ENCODE results near the gene WDR77.

WDR77 gene

GRCh38 chr1:111441573-111442192 is 7.4 kb downstream of the WDR77 start:
- peak; percentile 14 for DNase-seq (ENCODE audit: low spot score)
- peaks cover 64% of the 10 kb centered on the region for H3K36me3 Mint-ChIP-seq (ENCODE audit: low read depth)
- H3K4me1 Mint-ChIP-seq (ENCODE audit: low read depth): peaks cover 12% of the 10 kb centered on the region
- no peak overlapping the region for H3K4me3 Mint-ChIP-seq
- no peaks in the 10 kb centered on the region for H3K27me3 Mint-ChIP-seq (ENCODE audit: low read depth)
- H3K27ac Mint-ChIP-seq: no peak overlapping the region
- no peaks in the 10 kb centered on the region for H3K9me3 Mint-ChIP-seq

- DNase-seq (ENCODE audit: low spot score): no peak
- Mint-ChIP-seq H3K4me1 (ENCODE audit: low read depth) (peaks cover 6% of the 10 kb centered on the region), H3K27ac (no peak overlapping the region), H3K9me3 (no peaks in the 10 kb centered on the region), H3K36me3 (ENCODE audit: low read depth) (peaks cover 52% of the 10 kb centered on the region), H3K27me3 (ENCODE audit: low read depth) (no peaks in the 10 kb centered on the region), H3K4me3 (no peak overlapping the region)
These were observed 9.3 kb downstream of the WDR77 start for GRCh38 chr1:111439461-111440351.

GRCh38 chr1:111436726-111437125 is 12.3 kb downstream of the WDR77 start:
- no peak overlapping the region for H3K27ac Mint-ChIP-seq
- H3K27me3 Mint-ChIP-seq (ENCODE audit: low read depth): no peaks in the 10 kb centered on the region
- DNase-seq (ENCODE audit: low spot score): no peak
- H3K4me1 Mint-ChIP-seq (ENCODE audit: low read depth): peaks cover 3% of the 10 kb centered on the region
- H3K36me3 Mint-ChIP-seq (ENCODE audit: low read depth): peaks cover 30% of the 10 kb centered on the region
- H3K4me3 Mint-ChIP-seq: no peak overlapping the region
- H3K9me3 Mint-ChIP-seq: no peaks in the 10 kb centered on the region

- H3K9me3 Mint-ChIP-seq: no peaks in the 10 kb centered on the region
- no peak for DNase-seq (ENCODE audit: low spot score)
- H3K27ac Mint-ChIP-seq: no peak overlapping the region
- H3K4me3 Mint-ChIP-seq: no peak overlapping the region
- H3K27me3 Mint-ChIP-seq (ENCODE audit: low read depth): peaks cover 5% of the 10 kb centered on the region
- H3K4me1 Mint-ChIP-seq (ENCODE audit: low read depth): peaks cover 1% of the 10 kb centered on the region
- H3K36me3 Mint-ChIP-seq (ENCODE audit: low read depth): no peaks in the 10 kb centered on the region
These were observed 24.8 kb downstream of the WDR77 start for GRCh38 chr1:111424281-111424680.

- Mint-ChIP-seq H3K4me1 (ENCODE audit: low read depth) (peaks cover 1% of the 10 kb centered on the region), H3K4me3 (no peak overlapping the region), H3K36me3 (ENCODE audit: low read depth) (no peaks in the 10 kb centered on the region), H3K27me3 (ENCODE audit: low read depth) (peaks cover 5% of the 10 kb centered on the region), H3K9me3 (no peaks in the 10 kb centered on the region), H3K27ac (no peak overlapping the region)
- no peak for DNase-seq (ENCODE audit: low spot score)
These were observed 26.3 kb downstream of the WDR77 start for GRCh38 chr1:111422546-111423391.

- Mint-ChIP-seq H3K36me3 (ENCODE audit: low read depth) (no peaks in the 10 kb centered on the region), H3K27ac (no peak overlapping the region), H3K4me1 (ENCODE audit: low read depth) (no peaks in the 10 kb centered on the region), H3K27me3 (ENCODE audit: low read depth) (no peaks in the 10 kb centered on the region), H3K9me3 (no peaks in the 10 kb centered on the region), H3K4me3 (no peak overlapping the region)
- DNase-seq (ENCODE audit: low spot score): no peak
These were observed 28.7 kb downstream of the WDR77 start for GRCh38 chr1:111420377-111420776.

GRCh38 chr1:111419037-111419436 is 30.0 kb downstream of the WDR77 start:
- H3K27me3 Mint-ChIP-seq (ENCODE audit: low read depth): no peaks in the 10 kb centered on the region
- DNase-seq (ENCODE audit: low spot score): no peak
- no peaks in the 10 kb centered on the region for H3K36me3 Mint-ChIP-seq (ENCODE audit: low read depth)
- H3K4me3 Mint-ChIP-seq: no peak overlapping the region
- H3K27ac Mint-ChIP-seq: no peak overlapping the region
- H3K9me3 Mint-ChIP-seq: no peaks in the 10 kb centered on the region
- H3K4me1 Mint-ChIP-seq (ENCODE audit: low read depth): no peaks in the 10 kb centered on the region

GRCh38 chr1:111417755-111418154 is 31.3 kb downstream of the WDR77 start:
- Mint-ChIP-seq H3K4me3 (no peak overlapping the region), H3K27ac (no peak overlapping the region), H3K4me1 (ENCODE audit: low read depth) (no peaks in the 10 kb centered on the region), H3K36me3 (ENCODE audit: low read depth) (no peaks in the 10 kb centered on the region), H3K27me3 (ENCODE audit: low read depth) (peaks cover 3% of the 10 kb centered on the region), H3K9me3 (no peaks in the 10 kb centered on the region)
- no peak for DNase-seq (ENCODE audit: low spot score)

- Mint-ChIP-seq H3K27ac (no peak overlapping the region), H3K4me1 (ENCODE audit: low read depth) (no peaks in the 10 kb centered on the region), H3K36me3 (ENCODE audit: low read depth) (no peaks in the 10 kb centered on the region), H3K27me3 (ENCODE audit: low read depth) (peaks cover 4% of the 10 kb centered on the region), H3K4me3 (no peak overlapping the region), H3K9me3 (no peaks in the 10 kb centered on the region)
- no peak for DNase-seq (ENCODE audit: low spot score)
These were observed 33.6 kb downstream of the WDR77 start for GRCh38 chr1:111415461-111415860.

GRCh38 chr1:111414756-111415155 is 34.3 kb downstream of the WDR77 start:
- DNase-seq (ENCODE audit: low spot score): no peak

GRCh38 chr1:111412839-111413238 is 36.2 kb downstream of the WDR77 start:
- H3K9me3 Mint-ChIP-seq: no peaks in the 10 kb centered on the region
- no peak for DNase-seq (ENCODE audit: low spot score)
- H3K27me3 Mint-ChIP-seq (ENCODE audit: low read depth): peaks cover 4% of the 10 kb centered on the region
- no peaks in the 10 kb centered on the region for H3K4me1 Mint-ChIP-seq (ENCODE audit: low read depth)
- no peak overlapping the region for H3K27ac Mint-ChIP-seq
- H3K4me3 Mint-ChIP-seq: no peak overlapping the region
- H3K36me3 Mint-ChIP-seq (ENCODE audit: low read depth): no peaks in the 10 kb centered on the region

More at GRCh38 chr1:111414756-111415155, 34.3 kb downstream of the WDR77 start:
- Mint-ChIP-seq H3K4me1 (ENCODE audit: low read depth) (no peaks in the 10 kb centered on the region), H3K9me3 (no peaks in the 10 kb centered on the region), H3K4me3 (no peak overlapping the region), H3K27me3 (ENCODE audit: low read depth) (peaks cover 4% of the 10 kb centered on the region), H3K27ac (no peak overlapping the region), H3K36me3 (ENCODE audit: low read depth) (no peaks in the 10 kb centered on the region)

GRCh38 chr1:111407301-111407700 is 41.8 kb downstream of the WDR77 start:
- H3K4me1 Mint-ChIP-seq (ENCODE audit: low read depth): peaks cover 9% of the 10 kb centered on the region
- H3K27me3 Mint-ChIP-seq (ENCODE audit: low read depth): no peaks in the 10 kb centered on the region
- no peak overlapping the region for H3K27ac Mint-ChIP-seq
- no peak for DNase-seq (ENCODE audit: low spot score)
- no peak overlapping the region for H3K4me3 Mint-ChIP-seq
- no peaks in the 10 kb centered on the region for H3K9me3 Mint-ChIP-seq
- H3K36me3 Mint-ChIP-seq (ENCODE audit: low read depth): no peaks in the 10 kb centered on the region

GRCh38 chr1:111406321-111406768 is 42.7 kb downstream of the WDR77 start:
- peak; percentile 13 for DNase-seq (ENCODE audit: low spot score)
- Mint-ChIP-seq H3K27me3 (ENCODE audit: low read depth) (peaks cover 2% of the 10 kb centered on the region), H3K4me1 (ENCODE audit: low read depth) (peaks cover 9% of the 10 kb centered on the region), H3K9me3 (no peaks in the 10 kb centered on the region), H3K27ac (no peak overlapping the region), H3K36me3 (ENCODE audit: low read depth) (no peaks in the 10 kb centered on the region), H3K4me3 (no peak overlapping the region)

- DNase-seq (ENCODE audit: low spot score): no peak
- peaks cover 7% of the 10 kb centered on the region for H3K27me3 Mint-ChIP-seq (ENCODE audit: low read depth)
- H3K36me3 Mint-ChIP-seq (ENCODE audit: low read depth): no peaks in the 10 kb centered on the region
- H3K27ac Mint-ChIP-seq: no peak overlapping the region
- no peaks in the 10 kb centered on the region for H3K9me3 Mint-ChIP-seq
- no peak overlapping the region for H3K4me3 Mint-ChIP-seq
- peaks cover 14% of the 10 kb centered on the region for H3K4me1 Mint-ChIP-seq (ENCODE audit: low read depth)
These were observed 44.5 kb downstream of the WDR77 start for GRCh38 chr1:111404588-111404987.
